D721Med (cell line): Measurements from ENCODE around the gene FOXN4.

Experiments
- DNase-seq: peaks from one replicate; pipeline ENCODE4 v3.0.0; 2011; ENCODE audit warnings: low spot score; ENCODE audit not compliant: insufficient read length
- FAIRE-seq: peaks from 2 replicates; lab custom pipeline; 2011; peaks lifted over from hg19 to GRCh38; lab: Jason Lieb, UNC
- CTCF ChIP-seq: IDR thresholded peaks from 2 replicates; pipeline ENCODE4 v1.5.1; 2012; ENCODE audit warnings: mild to moderate bottlenecking, control low read depth; ENCODE audit not compliant: insufficient read depth; ENCODE audit errors: missing control alignments

The FOXN4 gene

DNA sequence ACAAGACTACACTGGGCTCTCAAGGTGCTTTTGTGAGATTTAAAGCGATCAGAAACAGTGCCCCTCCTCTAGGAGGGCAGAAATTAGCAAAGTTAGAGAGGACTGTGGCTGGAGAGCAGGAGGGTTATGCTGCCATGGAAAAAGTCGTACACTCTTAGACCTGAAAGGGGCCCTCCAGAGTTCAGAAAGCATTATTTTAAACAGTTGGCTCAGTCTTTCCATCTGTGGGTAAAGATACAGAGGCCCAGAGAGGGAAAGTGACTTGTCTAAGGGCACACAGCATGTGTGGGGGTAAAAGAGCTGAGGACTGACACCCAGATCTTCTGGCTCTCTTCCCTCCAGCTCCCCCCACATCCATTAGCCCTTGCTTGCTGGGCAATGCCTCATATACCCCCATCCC is 47.1 kb downstream of the FOXN4 start:
- FAIRE-seq (no peak), DNase-seq (no peak)
- no peak for TF ChIP-seq CTCF

DNA sequence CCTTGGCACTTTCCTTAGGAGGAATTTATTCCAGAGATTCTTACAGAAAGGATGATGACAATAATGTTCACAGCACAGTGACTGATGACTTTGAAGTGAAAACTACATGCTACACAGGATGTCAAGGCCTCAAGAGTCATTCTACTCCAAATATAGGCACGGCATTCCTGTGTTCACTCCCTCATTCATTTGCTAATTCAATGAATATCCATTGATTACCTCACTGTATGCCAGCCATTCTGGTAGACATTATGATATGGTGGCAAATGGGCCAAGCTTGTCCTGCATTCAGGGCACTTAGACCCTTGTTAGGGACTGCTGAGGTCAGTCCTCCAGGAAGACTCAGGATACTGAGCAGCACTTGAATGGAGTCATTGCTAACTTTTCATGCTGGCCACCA is 48.0 kb downstream of the FOXN4 start:
- FAIRE-seq, result no peak
- no peak for DNase-seq
- TF ChIP-seq CTCF, result no peak

- DNase-seq (no peak), FAIRE-seq (no peak)
- TF ChIP-seq CTCF, result no peak
Observed at GRCh38 chr12:109259545-109259895, 49.6 kb downstream of the FOXN4 start.

DNA sequence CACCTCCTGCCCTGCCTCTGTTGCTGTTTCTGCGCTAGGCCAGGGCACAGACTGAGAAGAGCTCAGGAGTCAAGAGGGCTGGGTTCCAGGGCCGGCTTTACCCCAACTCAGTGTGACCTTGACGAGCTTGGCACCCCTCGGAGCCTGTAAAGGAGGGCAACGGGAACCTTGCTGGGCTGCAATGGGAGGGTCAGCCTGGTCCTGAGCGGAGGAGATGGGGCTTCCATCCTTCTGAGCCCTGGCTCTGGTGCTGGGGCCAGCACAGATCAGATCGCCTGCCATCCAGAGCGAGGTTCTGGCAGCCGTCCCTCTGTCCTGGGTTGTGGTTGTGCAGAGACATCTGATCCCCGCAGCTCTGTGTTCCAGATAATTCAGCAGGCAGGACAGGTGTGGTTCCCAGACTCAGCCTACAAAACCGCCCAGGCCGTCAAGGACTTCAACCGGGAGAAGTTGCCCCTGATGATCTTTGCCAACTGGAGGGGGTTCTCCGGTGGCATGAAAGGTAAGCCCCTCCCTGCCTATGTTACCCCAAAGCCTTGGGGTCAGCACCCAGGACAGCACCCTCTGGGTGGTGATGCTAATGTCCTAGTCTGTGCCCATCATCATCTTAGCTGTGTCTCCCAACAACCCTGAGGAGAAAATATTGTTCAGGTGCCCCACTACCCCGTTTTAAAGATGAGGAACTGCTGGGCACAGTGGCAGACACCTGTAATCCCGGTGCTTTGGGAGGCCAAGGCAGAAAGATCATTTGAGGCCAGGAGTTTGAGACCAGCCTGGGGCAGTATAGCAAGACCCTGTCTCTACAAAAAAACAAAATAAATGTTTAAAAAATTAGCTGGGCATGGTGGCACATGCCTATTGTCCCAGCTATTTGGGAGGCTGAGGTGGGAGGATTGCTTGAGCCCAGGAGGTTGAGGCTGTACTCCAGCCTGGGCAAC is 50.2 kb downstream of the FOXN4 start:
- no peak for FAIRE-seq
- DNase-seq, result no peak
- no peak for TF ChIP-seq CTCF

DNA sequence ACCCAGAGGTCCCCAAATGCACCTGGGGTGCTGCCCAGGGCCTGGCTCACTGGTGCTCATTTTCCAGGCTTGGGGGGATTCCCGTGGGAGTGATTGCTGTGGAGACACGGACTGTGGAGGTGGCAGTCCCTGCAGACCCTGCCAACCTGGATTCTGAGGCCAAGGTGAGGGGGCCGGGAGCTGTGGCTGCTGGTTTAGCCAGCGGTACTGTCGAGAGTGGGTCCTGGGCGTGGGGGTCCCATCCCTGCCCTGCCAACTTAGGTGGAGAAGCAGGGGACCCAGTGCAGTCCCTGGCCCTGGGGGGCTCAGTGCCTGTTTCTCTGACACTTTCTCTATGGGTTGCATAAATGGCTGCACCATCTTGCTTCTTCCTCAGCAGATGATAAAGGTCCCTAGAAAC is 50.9 kb downstream of the FOXN4 start:
- DNase-seq, result no peak
- FAIRE-seq, result no peak
- TF ChIP-seq CTCF, result no peak

DNA sequence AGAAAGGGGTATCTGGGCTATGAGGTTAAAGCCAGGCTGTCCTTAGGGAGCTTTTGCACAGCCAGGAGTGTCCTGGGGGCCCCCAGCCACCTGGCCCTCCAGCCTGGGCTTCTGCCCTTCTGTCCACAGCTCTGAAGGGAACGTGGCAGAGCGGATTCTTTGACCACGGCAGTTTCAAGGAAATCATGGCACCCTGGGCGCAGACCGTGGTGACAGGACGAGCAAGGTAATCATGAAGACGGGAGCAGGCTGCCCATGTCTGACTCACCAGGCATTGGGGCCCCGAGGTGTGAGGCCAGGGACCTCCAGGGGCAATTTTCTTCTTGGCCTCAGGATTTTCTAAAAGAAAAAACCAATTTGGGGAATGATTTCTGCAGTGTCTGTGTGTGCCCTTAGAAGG is 53.1 kb downstream of the FOXN4 start:
- FAIRE-seq (no peak), DNase-seq (no peak)
- TF ChIP-seq CTCF, result no peak

DNA sequence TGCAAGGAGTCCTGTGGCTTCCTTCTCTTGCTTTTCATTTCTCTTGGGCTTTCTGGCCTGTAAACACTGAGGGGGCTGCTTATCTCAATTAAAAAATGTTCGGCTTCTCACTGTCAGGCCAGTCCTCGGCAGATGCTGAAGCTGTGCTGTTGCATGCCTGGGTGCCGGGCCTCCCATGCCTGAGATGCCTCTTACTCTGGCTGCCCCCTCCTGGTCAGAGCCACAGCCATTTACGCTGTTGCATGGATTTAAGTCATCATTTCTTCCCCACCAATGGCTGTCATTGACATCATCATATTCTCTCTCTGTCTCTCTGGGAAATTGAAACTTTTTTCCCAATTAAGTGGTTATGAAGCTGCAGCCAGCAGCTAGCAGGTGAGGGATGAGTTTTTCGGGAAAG is 53.7 kb downstream of the FOXN4 start:
- peak; percentile 37 for TF ChIP-seq CTCF
- no peak for DNase-seq
- no peak for FAIRE-seq
